Stimulated activated CD8-positive, alpha-beta memory T cell treated with anti-CD3 and anti-CD28 coated beads, Interleukin-4, amount 100 ng/mL, for 48 hours (primary cell): ENCODE data around the gene GRHL3.
A peak's percentile ranks its signal among the peaks of the same experiment; 100 is the strongest.

Source experiments
- DNase-seq: peaks from one replicate; pipeline ENCODE4 v3.0.0-alpha.2; 2020

GRHL3 gene

DNA sequence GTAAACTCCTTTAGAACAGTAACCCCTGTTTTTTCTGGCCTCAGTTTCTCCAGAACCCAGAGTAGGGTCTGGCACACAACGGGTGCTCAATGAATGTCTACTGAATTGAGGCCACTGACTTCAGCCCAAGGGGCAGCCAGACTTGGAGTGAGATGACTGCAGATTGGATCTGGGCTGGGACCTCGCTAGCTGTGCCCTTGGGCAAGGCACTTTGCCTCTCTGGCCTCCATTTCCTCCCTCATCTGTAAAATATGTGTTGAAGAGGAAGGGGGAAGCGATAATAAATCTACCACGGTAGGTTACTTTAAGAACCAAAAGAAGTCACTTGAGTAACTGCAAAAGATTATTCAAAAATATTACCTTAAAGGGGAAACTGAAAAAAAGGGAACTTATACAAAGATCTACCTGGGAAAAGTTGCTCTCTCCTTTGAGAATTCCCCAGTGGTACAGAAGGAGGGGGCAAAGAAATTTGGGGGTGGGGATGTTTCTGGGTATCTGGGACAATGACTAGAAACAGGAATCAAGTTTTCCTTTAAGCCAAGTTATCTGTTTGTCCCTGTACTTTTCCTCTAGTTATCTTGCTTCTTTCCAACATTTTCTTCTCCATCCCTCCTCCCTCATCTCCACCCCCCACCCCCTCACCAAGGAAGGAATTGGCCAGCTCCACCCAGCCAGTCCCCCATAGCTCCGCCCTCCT lies 394 bp upstream of the GRHL3 start:
- no peak for DNase-seq

GRCh38 chr1:24319962-24320361 lies 805 bp downstream of the GRHL3 start:
- DNase-seq: no peak

- DNase-seq: no peak
Observed at GRCh38 chr1:24321126-24321525, 2.0 kb downstream of the GRHL3 start.

- peak; percentile 82 for DNase-seq
Observed at GRCh38 chr1:24321697-24322469, 2.7 kb downstream of the GRHL3 start.

GRCh38 chr1:24322470-24323177 lies 3.5 kb downstream of the GRHL3 start:
- no peak for DNase-seq

DNA sequence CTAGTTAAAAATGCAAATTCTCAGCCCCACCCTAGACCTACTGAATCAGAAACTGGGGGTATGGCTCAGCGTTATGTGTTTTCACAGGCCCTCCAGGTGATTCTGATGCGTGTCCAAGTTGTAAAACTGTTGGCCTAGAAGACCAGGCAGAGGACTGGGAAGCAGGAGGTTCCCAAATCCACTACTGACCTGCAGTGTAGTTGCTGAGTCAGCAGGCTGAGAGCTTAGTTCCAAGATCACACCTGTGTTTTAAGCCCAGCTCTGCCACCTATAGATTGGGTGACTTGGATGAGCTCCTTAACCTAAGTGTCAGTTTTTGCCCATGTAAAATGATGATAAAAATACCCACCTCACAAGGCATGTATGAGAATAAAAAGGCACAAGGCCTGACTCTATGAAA lies 4.1 kb downstream of the GRHL3 start:
- no peak for DNase-seq

GRCh38 chr1:24324903-24325302 lies 5.7 kb downstream of the GRHL3 start:
- no peak for DNase-seq

- DNase-seq: no peak
Observed at GRCh38 chr1:24325587-24326449, 6.7 kb downstream of the GRHL3 start.

DNA sequence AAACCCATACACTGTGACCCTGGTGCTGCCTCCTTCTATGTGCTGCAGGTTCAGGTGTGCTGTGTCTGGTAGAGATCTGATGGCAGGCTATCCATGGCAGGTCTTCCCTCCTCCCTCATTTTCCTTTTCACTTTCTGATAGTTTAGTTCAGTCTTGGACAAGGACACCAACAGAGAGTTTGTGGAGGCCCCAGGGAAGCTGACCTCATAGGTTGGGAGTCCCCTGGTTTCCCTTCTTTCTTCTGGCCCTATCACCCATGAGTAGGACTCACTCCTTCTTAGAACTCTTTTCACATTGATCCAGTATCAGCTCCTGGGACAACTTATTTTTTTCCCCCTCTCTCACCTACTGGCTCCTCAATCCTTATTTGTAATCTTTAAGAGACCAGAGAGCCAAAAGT lies 8.3 kb downstream of the GRHL3 start:
- DNase-seq: no peak

GRCh38 chr1:24327891-24328290 lies 8.7 kb downstream of the GRHL3 start:
- no peak for DNase-seq

GRCh38 chr1:24329331-24329730 lies 10.2 kb downstream of the GRHL3 start:
- no peak for DNase-seq

DNA sequence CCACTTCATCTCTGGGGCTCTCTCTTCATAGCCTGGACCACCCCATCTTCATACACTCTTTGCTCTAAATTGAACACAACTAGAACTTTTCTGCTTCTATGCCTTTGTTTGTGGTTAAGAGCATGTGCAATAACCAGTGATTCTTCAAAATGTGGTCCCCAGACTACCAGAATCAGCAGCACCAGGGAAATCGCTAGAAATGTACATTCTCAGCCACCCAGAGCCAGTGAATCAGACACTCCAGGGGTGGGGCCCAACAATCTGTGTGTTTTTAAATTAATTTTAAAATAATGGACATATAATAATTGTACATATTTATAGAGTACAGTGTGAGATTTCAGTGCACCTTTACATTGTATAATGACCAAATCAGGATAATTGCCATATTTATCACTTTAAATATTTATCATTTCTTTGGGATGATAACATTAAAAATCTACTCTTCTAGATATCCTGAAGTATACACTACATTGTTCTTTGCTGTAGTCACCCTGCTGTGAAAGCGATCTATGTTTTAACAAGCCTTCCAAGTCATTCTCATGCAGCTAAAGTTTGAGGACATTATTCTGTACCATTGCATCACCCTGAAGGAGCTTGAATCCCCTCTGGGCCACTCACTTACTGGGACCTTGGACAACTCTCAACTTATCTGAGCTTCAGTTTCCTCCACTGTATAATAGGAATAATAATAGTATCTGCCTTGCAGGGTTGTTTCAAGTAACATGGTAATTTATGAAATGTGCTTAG lies 10.8 kb downstream of the GRHL3 start:
- no peak for DNase-seq

DNA sequence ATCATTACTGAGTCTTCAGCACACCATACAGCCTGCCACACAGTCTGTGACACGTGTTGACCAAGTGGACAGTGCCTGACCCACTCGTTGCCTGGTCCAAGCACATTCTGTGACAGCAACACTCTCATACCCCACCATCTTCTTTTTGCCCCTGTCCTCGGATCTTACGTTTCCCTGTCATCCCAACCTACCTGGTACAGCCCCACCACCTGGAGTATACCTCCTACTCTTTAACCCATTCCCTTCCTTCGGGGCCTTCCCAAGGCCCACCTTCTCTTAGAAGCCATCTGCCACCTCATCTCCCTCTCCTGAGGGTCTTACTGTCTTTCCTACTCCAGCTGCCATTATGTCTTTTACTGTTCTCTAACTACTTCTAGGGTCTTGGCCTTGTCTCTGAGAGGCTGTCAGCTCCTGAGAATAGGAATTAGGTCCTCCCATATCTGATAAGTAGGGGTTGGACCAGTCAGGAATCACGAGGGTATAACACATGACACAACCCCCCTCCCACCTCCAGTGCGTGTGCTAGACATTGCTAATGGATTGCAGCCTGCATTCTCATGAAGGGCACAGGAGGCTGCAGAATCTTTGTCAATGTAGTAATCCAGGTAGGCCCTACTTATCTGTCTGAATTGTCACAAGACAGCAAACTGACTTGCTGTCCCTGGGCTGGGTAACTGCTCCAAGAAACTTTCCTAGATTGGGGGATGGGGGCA lies 13.0 kb downstream of the GRHL3 start:
- DNase-seq: no peak

DNA sequence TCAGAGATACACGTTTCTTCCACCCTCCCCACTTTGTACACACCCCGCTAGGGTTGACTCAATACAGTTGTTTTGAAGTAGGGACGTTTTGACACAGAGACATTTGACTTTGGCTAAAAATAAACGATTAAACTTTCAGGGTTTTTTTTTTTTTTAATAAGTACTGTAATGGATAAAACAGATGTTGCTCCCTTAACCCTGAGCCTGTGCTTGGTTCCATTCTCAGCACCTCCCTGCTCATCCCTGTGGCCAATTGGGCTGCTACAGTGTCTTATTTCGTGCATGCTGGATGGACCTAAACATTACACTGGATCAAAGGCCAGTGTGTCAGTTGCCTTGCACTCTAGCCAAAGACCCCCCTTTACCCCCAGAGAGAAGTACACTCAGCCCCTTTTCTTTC lies 16.9 kb downstream of the GRHL3 start:
- no peak for DNase-seq

GRCh38 chr1:24337455-24337854 lies 18.3 kb downstream of the GRHL3 start:
- DNase-seq: no peak

DNA sequence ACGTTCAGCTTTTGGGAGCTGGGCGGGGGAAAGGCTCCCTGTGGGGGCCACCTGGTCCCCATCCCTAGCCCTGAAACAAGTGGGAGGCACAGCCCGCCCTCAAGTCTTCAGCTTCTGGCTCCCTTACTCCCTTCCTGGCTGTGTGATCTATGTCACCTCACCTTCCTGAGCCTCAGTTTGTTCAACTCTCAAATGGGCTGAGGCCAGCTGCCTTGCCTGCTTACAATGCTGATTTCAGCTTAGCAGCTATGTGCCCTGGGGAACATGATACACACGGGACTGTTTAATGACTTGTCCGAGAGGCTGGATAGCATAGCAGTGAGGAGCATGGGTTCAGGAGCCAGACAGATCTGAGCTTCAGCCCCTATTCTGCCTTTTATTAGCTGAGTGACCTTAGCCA lies 19.3 kb downstream of the GRHL3 start:
- DNase-seq: no peak

- no peak for DNase-seq
Observed at GRCh38 chr1:24339996-24340395, 20.8 kb downstream of the GRHL3 start.

DNA sequence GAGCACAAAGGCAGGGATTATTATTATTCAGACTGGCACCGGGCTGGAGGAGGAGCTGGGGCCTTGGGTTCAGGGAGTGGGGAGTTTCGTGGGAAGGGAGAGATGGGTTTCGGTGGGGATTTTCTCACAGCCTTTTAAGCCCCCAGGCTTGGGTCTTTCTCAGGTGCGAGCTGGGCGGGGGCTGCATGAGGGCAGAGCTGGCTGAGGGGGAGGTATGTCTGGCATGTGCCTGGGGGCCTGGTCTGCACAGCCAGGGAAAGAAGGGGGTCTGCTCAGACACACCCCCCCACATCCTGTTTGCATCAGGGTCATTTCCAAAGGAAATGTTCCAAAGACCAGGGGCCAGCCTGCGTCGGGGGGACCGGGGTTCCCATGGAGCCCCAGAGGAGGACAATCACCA lies 21.6 kb downstream of the GRHL3 start:
- no peak for DNase-seq

DNA sequence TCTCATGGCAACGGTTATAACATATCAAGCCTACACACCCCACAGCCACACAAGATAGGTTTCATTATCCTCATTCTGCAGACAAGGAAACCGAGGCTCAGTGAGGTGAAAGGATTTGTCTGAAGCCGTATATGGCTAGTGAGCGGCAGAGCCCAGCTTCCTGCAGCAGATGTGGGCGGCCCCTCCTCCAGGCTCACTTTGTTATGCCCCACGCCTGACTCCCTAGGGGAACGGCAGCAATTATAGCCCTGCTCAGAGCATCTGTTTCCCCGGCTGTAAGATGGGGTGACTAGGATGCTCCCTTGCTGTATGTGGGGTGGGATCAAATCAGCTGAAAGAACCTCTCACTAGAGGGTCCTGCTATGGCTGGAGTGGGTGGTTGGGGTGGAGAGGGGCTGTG lies 22.1 kb downstream of the GRHL3 start:
- DNase-seq: no peak

DNA sequence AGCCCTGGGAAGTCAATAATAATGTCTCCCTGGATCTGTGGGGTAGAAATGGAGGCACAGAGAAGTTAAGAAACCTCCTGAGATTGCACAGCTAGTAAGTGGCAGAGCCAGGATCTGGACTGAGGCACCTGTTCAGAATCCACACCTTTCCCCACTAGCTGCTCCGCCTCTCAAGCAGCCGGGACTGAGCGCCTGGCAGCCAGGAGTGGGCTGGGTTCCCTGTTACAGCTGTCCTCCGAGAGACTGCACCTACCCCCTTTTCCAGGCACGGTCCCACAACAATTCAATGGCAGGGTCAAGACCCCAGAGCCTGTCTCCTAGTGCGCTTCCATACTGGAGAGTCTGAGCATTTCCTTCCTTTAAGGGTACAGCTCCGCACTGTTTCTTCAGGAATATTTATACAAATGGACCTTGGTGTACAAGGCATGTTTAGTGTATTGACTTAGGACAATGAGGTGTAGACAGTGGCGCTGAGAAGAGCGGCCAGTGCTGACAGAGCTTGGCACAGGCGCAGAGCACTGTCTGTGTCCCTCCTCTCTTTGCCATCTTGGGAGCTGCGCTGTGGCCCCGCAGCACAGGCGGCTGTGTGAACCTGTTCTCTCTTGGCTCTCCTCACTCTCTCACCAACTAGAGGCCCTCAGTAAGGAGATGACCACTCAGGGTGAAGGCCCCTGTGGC lies 24.4 kb downstream of the GRHL3 start:
- DNase-seq: no peak
